ENCODE data around the gene MPIG6B. TPM values are rescaled to one million over a fixed set of nuclear protein-coding genes. Genes with fewer than 3 reads are reported as not detected.

Gene MPIG6B
- total RNA-seq, 2 donors from 2014 or later, result not detected

GRCh38 chr6:31702819-31703716 lies 20.1 kb upstream of the MPIG6B start, which contains the start of gene ABHD16A:
Gene ABHD16A, minus strand, starts transcription at chr6:31703324. Its CDS starts 43 bp downstream, at chr6:31703281.
- Histone ChIP-seq H3K27ac (ENCODE audit: low read depth, low read length) (peak within 1 kb of the TSS; percentile 89), H3K9ac (ENCODE audit: extremely low read depth, low read length, poor library complexity, severe bottlenecking) (peak within 1 kb of the TSS; percentile 90), H3K27me3 (ENCODE audit: control insufficient read depth, insufficient read depth, low read length, poor library complexity, severe bottlenecking) (no peaks in the 10 kb centered on the region), H3K36me3 (ENCODE audit: control insufficient read depth, insufficient read depth, low read length) (peaks cover 22% of the 10 kb centered on the region), H3K4me3 (ENCODE audit: low read length) (peak within 1 kb of the TSS; percentile 97), H3K9me3 (ENCODE audit: control insufficient read depth, low read length) (no peaks in the 10 kb centered on the region), H3K4me1 (ENCODE audit: control insufficient read depth, insufficient read depth, low read length) (peaks cover 7% of the 10 kb centered on the region)
- TF ChIP-seq CTCF (conservative IDR thresholded peaks at IDR 0.05), result peak; percentile 27
- Mint-ChIP-seq H3K4me1 (peaks cover 17% of the 10 kb centered on the region), H3K4me3 (peak within 1 kb of the TSS; percentile 87), H3K27ac (peak within 1 kb of the TSS; percentile 93), H3K27me3 (ENCODE audit: insufficient read depth) (peaks cover 2% of the 10 kb centered on the region), H3K36me3 (ENCODE audit: low read depth) (peaks cover 19% of the 10 kb centered on the region), H3K9me3 (no peaks in the 10 kb centered on the region)
- 3 to 4% methylated on average over 50 to 54 of the region's 54 CpGs for WGBS, 2 experiments (ENCODE audit: insufficient coverage in 1 of 2, insufficient read length in 1 of 2)
- DNase-seq, result peak; percentile 99

GRCh38 chr6:31705931-31706330 lies 17.2 kb upstream of the MPIG6B start:
- no peak overlapping the region for H3K9ac ChIP-seq (ENCODE audit: extremely low read depth, low read length, poor library complexity, severe bottlenecking)
- Mint-ChIP-seq H3K9me3 (no peaks in the 10 kb centered on the region), H3K27me3 (ENCODE audit: insufficient read depth) (peaks cover 2% of the 10 kb centered on the region), H3K27ac (no peak overlapping the region), H3K4me1 (peaks cover 22% of the 10 kb centered on the region), H3K4me3 (no peak overlapping the region), H3K36me3 (ENCODE audit: low read depth) (peaks cover 5% of the 10 kb centered on the region)
- H3K4me3 ChIP-seq (ENCODE audit: low read length), result no peak overlapping the region
- WGBS, 2 experiments (ENCODE audit: insufficient coverage in 1 of 2, insufficient read length in 1 of 2), result 86% methylated on average over 3 to 6 of the region's 6 CpGs
- no peak overlapping the region for H3K27ac ChIP-seq (ENCODE audit: low read depth, low read length)
- no peaks in the 10 kb centered on the region for H3K27me3 ChIP-seq (ENCODE audit: control insufficient read depth, insufficient read depth, low read length, poor library complexity, severe bottlenecking)
- no peak for TF ChIP-seq CTCF (conservative IDR thresholded peaks at IDR 0.05)
- peaks cover 4% of the 10 kb centered on the region for H3K36me3 ChIP-seq (ENCODE audit: control insufficient read depth, insufficient read depth, low read length)
- H3K9me3 ChIP-seq (ENCODE audit: control insufficient read depth, low read length), result no peaks in the 10 kb centered on the region
- no peak for DNase-seq
- peaks cover 7% of the 10 kb centered on the region for H3K4me1 ChIP-seq (ENCODE audit: control insufficient read depth, insufficient read depth, low read length)

GRCh38 chr6:31706599-31706998 lies 16.6 kb upstream of the MPIG6B start, which contains the start of gene LY6G6F:
Gene LY6G6F, plus strand, starts transcription at chr6:31706866. Its CDS starts 41 bp downstream, at chr6:31706907.
- Mint-ChIP-seq H3K27me3 (ENCODE audit: insufficient read depth) (peaks cover 2% of the 10 kb centered on the region), H3K36me3 (ENCODE audit: low read depth) (no peaks in the 10 kb centered on the region), H3K4me1 (peaks cover 15% of the 10 kb centered on the region), H3K9me3 (no peaks in the 10 kb centered on the region), H3K4me3 (no peak within 1 kb of the TSS), H3K27ac (no peak within 1 kb of the TSS)
- DNase-seq, result no peak
- WGBS, 2 experiments (ENCODE audit: insufficient coverage in 1 of 2, insufficient read length in 1 of 2), result 75 to 85% methylated on average over 2 to 3 of the region's 3 CpGs
- Histone ChIP-seq H3K9ac (ENCODE audit: extremely low read depth, low read length, poor library complexity, severe bottlenecking) (no peak within 1 kb of the TSS), H3K9me3 (ENCODE audit: control insufficient read depth, low read length) (no peaks in the 10 kb centered on the region), H3K27me3 (ENCODE audit: control insufficient read depth, insufficient read depth, low read length, poor library complexity, severe bottlenecking) (no peaks in the 10 kb centered on the region), H3K27ac (ENCODE audit: low read depth, low read length) (no peak within 1 kb of the TSS), H3K4me3 (ENCODE audit: low read length) (no peak within 1 kb of the TSS), H3K36me3 (ENCODE audit: control insufficient read depth, insufficient read depth, low read length) (no peaks in the 10 kb centered on the region), H3K4me1 (ENCODE audit: control insufficient read depth, insufficient read depth, low read length) (peaks cover 6% of the 10 kb centered on the region)
- TF ChIP-seq CTCF (conservative IDR thresholded peaks at IDR 0.05), result no peak
